GM21529 (cell line): ENCODE measurements around the gene GALNT9.
"Not testable (repeated sequence)": the region's sequence is repeated elsewhere in the genome, so short reads cannot be mapped to it uniquely, and the experiment has no call there.

Source experiments
- ATAC-seq: cut with Tn5 transposase; IDR thresholded peaks from one replicate; pipeline ENCODE4 v1.9.1; 2021; ENCODE audit not compliant: unreplicated experiment

The GALNT9 gene

DNA sequence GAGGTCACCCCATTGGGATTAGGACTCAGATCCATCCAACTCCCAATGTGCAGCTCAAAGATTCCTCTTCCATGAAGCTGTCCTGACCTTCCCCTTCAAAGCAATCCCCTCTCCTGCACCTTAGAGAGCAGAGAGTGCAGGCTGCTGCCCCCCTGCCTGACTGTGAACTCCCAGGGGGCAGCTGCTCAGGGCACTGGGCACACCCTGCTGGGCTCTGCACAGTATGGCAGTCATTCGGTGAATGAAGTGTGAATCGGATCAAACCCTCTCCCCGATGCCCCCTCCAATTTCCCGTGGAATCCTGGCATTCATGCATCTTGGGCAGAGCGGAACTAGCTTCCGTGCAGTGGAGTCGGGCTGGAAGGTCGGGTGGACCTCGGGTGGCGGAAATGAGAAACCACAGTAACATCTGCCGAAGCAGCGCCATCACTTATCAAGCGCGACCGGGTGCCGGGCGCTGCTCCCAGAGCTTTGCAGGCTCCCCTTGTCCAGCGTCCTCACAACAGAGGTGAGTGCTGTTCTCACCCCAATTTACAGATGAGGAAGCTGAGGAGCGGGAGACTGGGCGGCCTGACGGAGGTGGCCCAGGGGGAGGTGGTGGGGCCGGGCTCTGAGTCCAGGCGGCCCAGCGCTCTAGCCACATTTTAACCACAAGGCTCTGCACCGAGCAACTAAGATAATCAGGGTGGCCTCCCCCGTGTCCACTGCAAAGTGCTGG is 14.7 kb downstream of the GALNT9 start:
- ATAC-seq: no peak

DNA sequence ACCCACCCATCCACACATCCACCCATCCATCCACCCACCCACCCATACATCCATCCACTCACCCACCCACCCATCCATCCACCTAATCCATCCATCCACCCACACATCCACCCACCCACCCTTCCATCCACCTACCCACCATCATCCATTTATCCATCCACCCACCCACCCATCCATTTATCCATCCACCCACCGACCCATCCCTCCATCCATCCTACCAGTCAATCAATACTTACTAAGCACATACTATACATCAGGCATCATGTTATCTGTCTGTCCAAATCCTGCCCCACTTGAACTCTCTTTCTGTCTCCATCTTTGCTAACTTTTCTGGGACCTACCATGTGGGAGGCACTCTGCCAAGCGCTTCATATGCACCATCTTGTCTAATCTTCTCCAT is 15.4 kb downstream of the GALNT9 start:
- no peak for ATAC-seq

DNA sequence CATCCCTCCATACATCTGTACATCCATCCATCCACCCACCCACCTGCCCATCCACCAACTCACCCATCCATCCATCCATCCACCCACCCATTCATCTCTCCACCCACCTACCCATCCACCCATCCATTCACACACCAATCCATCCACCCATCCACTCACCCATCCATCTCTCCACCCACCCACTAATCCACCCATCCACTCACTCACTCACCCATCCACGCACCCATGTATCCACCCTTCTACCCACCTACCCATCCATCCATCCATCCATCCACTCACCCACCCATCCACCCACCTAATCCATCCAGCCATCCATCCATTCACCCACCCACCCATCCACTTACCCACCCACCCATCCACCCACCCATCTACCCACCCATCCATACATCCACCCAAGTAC is 16.2 kb downstream of the GALNT9 start:
- ATAC-seq: no peak

DNA sequence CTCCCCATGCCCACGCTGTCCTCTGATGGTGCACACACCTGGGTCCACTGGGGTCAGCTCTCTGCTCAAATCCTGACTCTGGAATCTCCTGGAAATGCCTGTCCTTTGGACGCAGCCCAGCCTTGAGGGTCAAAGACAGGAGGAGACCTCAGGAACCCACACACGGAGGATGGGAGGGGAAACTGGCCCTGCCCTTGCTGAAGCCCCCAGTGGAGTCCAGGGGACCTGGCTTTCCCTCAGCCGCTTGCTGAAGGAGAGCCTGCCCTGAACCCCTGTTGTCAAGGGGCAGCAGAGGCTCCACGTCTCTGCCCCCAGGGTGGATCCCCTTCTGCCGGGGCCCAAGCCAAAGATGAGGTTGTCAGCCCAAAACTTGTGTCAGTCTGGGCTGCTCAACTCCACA is 16.9 kb downstream of the GALNT9 start:
- ATAC-seq: no peak

DNA sequence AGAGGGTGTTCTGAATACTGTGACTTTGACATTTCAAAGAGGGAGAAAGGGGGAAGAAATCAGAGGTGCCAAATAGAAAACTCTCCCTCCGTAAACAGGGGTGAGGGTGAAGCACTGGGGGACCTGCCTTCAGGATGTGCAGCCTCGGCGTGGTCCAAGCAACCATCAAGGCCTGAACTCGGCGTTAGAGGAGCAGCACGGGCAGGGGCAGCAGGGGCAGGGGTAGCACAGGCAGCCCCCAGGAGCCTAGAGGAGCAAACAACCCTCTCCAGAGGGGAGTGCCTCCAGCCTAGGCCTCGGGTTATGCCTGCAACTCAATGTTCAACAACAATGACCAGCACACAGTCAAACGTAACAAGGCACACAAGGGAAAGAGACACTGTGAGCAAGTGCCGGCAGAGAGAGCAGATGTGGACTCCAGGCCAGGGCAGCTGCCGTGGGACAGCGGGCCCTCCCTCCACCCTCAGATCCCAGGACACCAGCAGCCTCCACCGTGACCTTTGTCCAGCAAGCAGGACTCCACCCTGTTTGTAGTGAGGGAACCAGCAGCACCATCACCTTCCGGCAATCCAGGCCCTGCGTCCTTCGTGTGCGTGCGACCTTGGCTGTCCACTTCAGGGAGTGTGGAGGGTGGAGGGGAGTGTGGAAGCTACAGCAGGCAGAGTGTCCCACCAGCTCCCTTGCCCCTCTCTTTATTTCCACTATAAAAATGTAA is 18.0 kb downstream of the GALNT9 start:
- no peak for ATAC-seq

DNA sequence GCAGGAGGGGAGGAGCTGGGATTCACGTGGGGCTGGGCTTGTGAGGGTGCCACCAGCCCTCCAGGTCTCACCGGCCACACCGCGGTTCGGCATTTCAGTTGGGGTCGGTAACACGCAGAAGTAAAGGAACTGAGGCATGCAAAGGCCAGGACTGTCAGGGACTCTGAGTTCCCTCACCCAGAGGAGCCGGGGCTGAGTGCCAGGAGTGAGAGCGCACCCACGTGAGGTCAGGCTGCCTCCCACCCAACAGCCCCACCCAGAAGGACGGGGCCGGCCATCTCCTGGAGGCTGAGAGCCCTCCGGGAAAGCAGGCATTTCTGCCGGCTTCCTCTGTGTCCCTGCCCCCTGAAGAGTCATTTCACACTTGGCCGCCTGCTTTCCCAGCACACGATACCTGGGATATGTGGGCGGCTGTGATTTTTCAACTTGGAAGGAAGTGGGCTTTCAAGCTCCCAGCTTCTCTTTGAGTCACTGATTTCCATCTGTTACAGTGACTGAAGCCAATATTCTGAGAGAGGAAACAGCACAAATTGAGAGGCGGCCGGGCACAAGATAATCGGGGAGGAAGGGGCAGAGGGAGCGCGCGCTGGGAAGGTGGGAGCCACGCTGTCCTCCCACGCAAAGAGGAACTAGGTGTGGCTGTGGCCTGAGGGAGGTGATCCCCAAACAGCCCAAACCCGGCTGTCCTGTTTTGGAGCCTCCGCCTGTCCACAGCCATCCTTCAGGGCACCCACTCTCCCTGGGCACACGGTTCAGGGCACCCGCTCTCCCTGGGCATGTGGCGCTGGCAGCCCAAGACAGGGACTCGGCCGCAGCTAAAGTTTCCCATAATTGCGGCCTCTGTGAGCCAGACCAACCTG is 19.0 kb downstream of the GALNT9 start:
- no peak for ATAC-seq

DNA sequence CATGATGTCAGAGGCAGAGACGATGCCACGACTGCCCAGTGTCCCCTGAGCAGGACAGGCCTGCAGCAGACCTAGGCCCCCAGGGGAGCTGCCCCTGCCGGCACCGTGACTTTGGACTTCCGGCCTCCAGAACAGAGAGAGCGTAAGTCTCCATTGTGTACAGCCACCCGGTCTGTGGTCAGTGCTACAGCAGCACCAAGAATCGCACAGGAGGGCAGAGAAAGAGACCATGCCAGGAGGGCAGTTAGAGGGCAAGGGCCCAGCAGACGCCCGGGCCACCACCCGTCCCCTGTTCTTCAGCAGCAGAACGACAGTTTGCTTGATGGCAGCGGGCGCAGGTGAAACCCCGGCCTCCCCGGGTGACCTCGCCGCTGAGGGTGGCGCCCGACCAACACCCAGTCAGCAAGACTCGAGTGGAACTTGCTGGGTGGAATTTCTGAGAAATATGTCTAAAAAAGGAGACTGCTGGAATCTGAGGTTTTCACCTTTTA is 19.7 kb downstream of the GALNT9 start:
- no peak for ATAC-seq

DNA sequence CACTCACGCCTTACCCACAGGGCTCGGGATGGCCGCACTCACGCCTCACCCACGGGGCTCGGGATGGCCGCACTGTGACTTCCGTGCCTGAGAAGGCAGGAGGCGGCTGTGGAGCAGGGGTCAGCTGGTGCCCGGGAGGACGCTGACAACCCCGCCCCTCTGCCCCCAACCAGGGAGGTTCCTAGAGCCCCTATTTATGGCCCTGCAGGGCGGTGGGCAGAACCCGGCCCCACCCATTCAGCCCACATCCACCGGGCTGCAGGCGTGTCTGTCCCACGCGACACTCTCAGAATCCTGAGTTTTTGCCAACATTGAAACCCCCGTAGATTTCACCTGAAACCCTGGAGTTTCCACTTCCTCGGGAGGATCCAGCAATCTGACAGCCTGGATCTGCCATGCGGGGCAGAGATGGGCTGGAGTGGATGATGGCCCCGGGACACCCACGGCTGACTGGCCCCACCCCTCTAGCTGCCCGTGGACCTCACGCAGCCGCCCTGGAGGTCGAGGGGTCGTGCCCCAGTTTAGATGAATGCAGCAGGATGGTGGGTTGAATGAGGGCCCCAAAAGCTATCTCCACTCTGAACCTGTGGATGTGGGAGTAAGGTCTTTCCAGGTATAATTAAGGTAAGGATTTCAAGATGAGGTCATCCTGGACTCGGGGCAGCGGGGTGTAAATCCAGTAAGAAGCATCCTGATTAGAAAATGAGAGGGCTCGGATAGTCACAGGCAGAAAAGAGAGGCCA is 20.4 kb downstream of the GALNT9 start:
- ATAC-seq: no peak

DNA sequence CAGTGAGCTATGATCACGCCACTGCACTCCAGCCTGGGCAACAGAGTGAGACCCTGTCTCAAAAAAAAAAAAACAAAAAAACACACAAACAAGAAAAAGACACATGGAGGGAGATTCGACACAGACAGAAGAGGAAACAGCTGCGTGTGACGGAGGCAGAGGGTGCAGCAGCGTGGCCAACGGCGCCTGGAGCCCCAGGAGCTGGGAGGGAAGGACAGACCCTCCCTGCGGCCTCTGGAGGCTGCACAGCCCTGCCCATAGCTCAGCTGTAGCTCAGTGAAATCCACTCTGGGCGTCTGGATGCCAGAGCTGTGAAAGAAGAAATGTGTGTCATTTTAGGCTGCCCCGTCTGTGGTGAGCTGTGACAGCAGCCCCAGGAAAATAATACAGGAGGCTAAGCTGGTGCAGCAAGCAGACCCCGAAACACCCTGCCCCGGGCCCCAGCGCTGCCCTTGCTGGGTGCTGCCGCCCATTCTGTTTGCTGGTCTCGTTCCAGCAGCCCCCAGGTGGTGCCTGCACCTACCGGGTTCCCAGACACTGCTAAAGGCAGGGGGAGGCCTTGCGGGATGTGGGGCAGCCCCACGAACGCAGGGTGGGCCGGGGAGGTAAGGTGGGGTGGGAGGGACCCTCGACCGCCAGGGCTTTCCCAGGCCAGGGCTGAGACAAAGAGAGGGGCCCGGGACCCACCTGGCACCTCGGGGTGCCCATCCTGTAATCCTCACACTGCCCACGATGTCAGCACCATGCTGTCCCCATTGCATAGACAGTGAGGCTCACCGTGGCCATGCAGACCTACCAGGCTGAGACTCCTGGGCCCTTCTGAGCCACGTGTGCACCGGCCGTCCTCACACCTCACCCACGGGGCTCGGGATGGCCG is 21.2 kb downstream of the GALNT9 start:
- no peak for ATAC-seq

DNA sequence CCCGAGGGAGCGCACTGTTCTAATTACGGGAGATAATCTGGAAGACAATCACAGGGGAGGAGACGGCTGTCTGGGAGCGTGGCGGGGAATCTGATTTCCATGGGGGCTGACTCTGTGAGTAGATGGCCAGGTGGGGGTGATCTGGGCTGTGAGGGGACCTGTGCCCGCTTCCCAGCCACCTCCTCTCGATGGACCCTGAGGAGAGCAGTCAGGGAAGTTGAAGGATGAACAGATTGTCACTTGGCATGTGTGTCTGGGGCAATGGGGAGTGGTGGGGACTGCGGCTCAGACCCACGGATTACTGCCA is 22.6 kb downstream of the GALNT9 start:
- ATAC-seq: no peak

DNA sequence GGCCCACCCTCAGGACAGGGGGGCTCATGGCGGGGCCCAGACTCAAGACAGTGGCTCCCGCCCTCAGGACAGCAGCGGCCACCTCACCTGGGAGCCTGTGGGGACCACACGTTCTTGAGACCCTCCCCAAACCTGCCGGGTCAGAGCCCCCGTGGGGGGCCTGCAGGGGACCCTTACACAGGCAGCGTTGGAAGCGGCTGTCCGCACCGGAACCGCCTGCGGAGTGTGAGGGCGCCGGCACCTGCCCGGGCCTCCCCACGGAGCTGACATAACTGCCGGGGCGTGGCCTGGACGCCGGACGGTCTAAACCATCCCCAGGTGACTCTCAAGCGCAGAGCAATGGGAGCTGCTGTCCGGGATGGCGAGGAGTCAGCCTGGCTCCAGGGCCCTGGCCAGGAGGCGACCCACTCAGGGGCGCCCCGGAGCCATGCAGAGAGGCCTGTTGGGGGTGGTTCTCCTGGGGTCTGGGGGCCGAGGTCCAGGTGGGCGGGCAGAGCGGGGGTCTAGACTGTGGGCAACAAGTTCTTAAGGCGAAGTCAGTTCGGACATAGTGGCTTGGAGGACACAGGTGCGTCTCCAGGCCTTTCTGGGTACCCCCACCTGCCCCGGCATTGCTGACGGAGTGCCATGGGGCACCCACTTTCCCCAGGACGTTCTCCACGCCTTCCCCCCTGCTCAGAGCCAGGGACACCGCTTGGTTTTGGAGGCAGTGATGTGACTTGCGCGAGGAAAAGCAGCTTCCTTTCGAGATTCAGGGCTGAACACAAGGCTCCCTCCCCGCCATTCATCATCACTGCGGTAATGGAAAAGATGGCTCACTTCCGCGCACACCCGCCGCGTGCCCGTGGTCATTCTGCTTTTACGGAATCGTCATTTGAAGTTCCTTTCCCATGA is 23.2 kb downstream of the GALNT9 start:
- no peak for ATAC-seq

DNA sequence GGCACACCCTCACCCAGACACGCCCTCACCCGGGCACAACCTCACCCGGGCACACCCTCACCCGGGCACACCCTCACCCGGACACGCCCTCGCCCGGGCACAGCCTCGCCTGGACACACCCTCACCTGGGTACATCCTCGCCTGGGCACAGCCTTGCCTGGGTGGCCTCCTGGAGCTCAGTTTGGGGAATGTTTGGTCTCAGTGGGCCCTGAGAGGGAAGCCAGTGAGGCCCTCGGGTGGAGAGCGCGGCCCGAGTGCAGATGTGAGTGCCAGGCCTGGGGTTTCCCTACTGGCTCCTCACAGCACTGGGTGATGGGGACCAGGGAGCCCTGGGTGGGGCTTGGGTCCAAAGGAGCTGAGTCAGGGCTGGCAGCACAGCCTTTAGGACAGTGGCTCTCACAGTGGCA is 23.8 kb downstream of the GALNT9 start:
- no peak for ATAC-seq

DNA sequence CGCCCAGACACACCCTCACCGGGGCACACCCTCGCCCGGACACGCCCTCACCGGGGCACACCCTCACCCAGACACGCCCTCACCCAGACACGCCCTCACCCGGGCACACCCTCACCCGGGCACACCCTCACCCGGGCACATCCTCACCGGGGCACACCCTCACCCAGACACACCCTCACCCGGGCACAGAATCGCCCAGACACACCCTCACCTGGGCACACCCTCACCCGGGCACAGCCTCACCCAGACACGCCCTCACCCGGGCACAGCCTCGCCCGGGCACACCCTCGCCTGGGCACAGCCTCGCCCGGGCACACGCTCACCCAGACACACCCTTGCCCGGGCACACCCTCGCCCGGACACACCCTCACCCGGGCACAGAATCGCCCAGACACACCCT is 24.5 kb downstream of the GALNT9 start:
- not testable (repeated sequence) for ATAC-seq

DNA sequence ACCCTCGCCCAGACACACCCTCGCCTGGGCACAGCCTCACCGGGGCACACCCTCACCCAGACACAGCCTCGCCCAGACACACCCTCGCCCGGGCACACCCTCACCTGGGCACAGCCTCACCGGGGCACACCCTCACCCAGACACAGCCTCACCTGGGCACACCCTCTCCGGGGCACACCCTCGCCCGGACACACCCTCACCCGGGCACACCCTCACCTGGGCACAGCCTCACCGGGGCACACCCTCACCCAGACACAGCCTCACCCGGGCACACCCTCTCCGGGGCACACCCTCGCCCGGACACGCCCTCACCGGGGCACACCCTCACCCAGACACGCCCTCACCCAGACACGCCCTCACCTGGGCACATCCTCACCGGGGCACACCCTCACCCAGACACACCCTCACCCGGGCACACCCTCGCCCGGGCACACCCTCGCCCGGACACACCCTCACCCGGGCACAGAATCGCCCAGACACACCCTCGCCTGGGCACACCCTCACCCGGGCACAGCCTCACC is 25.5 kb downstream of the GALNT9 start:
- ATAC-seq: not testable (repeated sequence)

DNA sequence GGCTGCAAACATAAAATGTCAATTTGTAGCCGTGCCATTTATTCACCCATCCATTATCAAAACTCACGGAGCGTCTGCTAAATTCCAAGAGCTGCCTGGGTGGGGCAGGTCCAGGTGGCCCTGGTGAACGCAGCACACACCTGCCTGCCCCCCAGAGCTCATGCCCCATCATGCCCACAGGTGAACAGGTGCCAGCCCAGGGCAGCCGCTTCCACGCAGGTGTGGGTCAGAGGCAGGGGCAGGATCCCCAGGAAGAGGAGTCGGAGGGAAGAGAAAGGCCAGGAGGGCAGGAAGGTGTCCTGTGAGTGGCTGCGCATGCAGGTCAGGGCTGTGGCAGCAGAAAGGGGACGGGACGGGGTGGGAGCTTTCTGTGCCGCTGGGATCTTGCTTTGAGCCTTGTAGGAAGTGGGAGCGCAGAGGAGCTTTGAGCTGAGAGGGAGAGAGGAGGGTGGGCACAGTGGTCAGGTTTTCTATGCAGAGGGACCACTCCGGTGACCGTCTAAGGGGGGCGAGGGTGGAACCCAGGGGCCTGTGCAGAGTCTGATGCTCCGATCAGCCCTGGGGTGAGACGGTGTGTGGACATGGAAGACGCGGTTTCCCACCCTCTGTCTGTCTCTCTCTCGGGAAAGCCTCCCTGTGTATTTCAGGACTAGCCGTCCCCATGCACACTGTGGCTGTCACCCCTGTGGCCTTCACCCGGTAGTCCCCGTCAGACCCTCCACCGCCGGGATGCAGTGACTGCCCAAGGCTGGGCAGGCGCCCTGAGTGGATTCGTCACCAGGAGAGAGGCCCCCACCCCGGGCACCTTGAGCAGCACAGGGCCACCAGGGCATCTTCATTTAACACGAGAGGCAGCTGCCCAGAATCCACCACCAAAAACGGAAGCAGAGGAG is 26.7 kb downstream of the GALNT9 start:
- ATAC-seq: no peak

DNA sequence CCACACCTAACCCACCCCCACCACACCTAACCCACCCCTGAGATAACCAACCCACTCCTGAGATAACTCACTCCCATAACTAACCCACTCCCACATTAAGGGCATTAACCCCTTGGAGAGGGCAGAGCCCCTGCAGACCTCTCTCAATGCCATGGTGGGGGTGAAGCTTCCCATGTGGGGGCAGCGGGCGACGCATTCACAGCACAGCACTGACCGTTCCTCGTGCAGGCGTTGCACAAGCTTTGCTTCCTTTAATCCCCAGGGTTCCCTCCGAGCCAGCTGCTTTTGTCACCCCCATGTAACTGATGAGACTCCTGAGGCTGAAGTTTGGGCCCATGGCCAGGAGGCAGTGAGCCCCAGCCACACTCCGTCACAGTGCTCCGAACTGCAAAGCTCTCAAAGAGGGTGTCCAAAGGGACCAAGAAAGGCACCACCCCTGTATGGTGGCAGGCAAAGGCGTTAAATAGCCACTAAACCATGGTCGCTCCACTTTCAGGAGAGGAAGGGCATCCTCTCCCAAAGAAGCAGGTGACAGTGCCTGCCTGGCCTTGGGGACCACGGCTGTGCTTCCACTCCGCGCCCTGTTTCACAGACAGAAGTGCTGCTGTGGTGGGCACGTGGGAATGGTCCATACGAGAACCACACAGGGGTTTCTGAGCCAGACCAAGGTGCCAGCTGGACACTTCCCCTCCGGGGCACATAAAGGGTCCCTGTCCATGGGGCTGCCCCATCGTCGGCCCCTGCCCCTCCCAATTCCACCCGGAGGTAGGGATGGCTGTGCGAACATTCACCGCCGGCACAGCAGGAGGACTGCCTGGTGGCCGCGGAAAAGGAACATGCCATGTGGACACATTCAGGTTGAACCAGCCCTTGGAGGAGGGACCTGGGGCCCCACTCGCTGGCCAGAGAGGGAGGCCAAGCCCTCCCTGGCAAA is 28.3 kb downstream of the GALNT9 start:
- ATAC-seq: no peak

DNA sequence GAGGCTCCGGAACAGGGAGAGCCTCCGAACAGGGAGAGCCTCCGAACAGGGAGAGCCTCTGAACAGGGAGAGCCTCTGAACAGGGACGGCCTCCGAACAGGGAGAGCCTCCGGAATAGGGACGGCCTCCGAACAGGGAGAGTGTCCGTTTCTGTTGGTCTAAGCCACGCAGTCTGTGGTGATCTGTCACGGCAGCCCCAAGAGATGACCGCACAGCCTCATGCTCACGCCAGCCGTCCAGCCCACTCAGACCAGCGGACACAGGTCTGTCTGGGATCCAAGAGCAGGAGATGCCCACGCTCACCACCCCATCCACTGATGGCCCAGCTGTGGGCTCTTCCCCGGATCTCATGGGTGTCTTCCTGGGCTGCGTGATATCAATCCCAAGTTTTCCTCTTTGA is 33.3 kb downstream of the GALNT9 start:
- no peak for ATAC-seq
